B cell (primary cell): ENCODE data around the gene SLC13A1.

Source experiments
- EZH2 ChIP-seq: IDR thresholded peaks from 2 replicates; pipeline ENCODE4 v1.6.1; 2012; ENCODE audit warnings: borderline replicate concordance, low read depth, mild to moderate bottlenecking, moderate library complexity, low read length; ENCODE audit not compliant: insufficient read depth, poor library complexity, severe bottlenecking
- TF ChIP-seq, protein P1 (sequence below): fragments of 200-600 bp; IDR thresholded peaks from one replicate; pipeline ENCODE4 v1.8.0; 2022; ENCODE audit warnings: antibody characterized with exemption, mild to moderate bottlenecking

DNA sequence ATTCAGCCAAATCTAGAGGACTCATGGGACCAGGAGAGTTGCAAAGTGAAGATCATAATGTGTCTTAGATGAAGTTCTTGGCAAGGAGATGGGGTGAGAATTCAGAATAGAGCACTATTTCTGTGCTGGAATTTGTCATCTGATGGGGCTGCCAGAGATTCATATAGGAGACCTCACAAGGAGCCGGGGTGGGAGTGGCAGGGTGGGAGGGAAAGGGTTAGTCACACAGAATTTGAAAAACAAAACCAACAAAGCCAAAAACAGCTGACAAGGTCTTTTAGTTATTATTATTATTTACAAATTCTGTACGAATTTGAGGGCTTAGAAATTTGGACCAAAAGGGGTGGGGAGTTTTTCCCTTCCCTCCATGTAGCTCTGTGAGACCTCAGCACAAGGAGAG lies 1.7 kb downstream of the SLC13A1 start:
- TF ChIP-seq, protein P1, sequence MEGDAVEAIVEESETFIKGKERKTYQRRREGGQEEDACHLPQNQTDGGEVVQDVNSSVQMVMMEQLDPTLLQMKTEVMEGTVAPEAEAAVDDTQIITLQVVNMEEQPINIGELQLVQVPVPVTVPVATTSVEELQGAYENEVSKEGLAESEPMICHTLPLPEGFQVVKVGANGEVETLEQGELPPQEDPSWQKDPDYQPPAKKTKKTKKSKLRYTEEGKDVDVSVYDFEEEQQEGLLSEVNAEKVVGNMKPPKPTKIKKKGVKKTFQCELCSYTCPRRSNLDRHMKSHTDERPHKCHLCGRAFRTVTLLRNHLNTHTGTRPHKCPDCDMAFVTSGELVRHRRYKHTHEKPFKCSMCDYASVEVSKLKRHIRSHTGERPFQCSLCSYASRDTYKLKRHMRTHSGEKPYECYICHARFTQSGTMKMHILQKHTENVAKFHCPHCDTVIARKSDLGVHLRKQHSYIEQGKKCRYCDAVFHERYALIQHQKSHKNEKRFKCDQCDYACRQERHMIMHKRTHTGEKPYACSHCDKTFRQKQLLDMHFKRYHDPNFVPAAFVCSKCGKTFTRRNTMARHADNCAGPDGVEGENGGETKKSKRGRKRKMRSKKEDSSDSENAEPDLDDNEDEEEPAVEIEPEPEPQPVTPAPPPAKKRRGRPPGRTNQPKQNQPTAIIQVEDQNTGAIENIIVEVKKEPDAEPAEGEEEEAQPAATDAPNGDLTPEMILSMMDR = no peak
- no peak for TF ChIP-seq EZH2
